Measurements from ENCODE around the gene ATXN1. TPM values are rescaled to one million over a fixed set of nuclear protein-coding genes. Genes with fewer than 3 reads are reported as not detected.
"Not testable (repeated sequence)": the region's sequence is repeated elsewhere in the genome, so short reads cannot be mapped to it uniquely, and the experiment has no call there.

Gene ATXN1
- total and polyA plus RNA-seq, 2 of the 8 experiments (the other 6 are each of a cell fraction or from before 2014, with no cell fraction given) = 1.6 to 4.0 TPM

DNA sequence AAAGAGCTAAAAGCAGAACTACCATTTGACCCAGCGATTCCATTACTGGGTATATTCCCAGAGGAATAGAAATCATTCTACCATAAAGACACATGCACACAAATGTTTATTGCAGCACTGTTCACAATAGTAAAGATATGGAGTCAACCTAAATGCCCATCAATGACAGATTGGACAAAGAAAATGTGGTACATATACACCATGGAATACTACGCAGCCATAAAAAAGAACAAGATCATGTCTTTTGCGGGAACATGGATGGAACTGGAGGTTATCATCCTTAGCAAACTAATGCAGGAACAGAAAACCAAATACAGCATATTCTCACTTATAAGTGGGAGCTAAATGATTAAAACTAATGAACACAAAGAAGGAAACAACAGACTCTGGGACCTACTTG, 23.7 kb upstream of the ATXN1 start:
- H2BK5ac ChIP-seq (ENCODE audit: low read depth, low read length); H3K9ac ChIP-seq (replicated peaks in 1 of 4; ENCODE audit: extremely low read depth in 1 of 4, low read depth in 3 of 4, low read length in 3 of 4); DNase-seq (ENCODE audit: low read depth in 1 of 2, low spot score in 2 of 2); H3K18ac ChIP-seq (ENCODE audit: extremely low read depth, low read length); H4K20me1 ChIP-seq (replicated peaks in 1 of 2; ENCODE audit: control insufficient read depth in 1 of 2, insufficient read depth in 2 of 2, low read length in 2 of 2); H3K4ac ChIP-seq (replicated peaks; ENCODE audit: insufficient read length, low read depth, low read length); H2BK15ac ChIP-seq (ENCODE audit: low read length); H3K27me3 ChIP-seq (replicated peaks in 1 of 4; ENCODE audit: control insufficient read depth in 3 of 4, extremely low read depth in 1 of 4, insufficient read depth in 3 of 4, low read length in 3 of 4); H3K4me3 ChIP-seq (ENCODE audit: extremely low read depth in 1 of 4, insufficient read depth in 2 of 4, low read depth in 3 of 4, low read length in 4 of 4); H3K23ac ChIP-seq (ENCODE audit: insufficient read length); H3K36me3 ChIP-seq (ENCODE audit: control insufficient read depth in 2 of 4, insufficient read depth in 4 of 4, low read length in 3 of 4); H3K79me1 ChIP-seq (ENCODE audit: low read depth, low read length); H2BK120ac ChIP-seq (replicated peaks; ENCODE audit: low read depth, low read length); POLR2A ChIA-PET (ENCODE audit: partially characterized antibody); H2AFZ ChIP-seq (ENCODE audit: low read length); H4K8ac ChIP-seq (ENCODE audit: extremely low read depth, insufficient read depth, low read length); H3K4me2 ChIP-seq (ENCODE audit: insufficient read depth in 1 of 2, low read depth in 2 of 2, low read length in 2 of 2); H4K5ac ChIP-seq (ENCODE audit: insufficient read length, low read depth, low read length); FAIRE-seq; H3K27ac ChIP-seq (ENCODE audit: low read depth, low read length); H3K79me2 ChIP-seq (ENCODE audit: control insufficient read depth in 1 of 2, insufficient read depth in 2 of 2, low read length in 2 of 2); H3K56ac ChIP-seq (replicated peaks; ENCODE audit: insufficient read length, low read depth, low read length); H3K14ac ChIP-seq (ENCODE audit: insufficient read length); H2AK5ac ChIP-seq (ENCODE audit: low read depth, low read length); H2BK20ac ChIP-seq (ENCODE audit: low read length); H3K23me2 ChIP-seq (ENCODE audit: low read depth, low read length); H3K4me1 ChIP-seq (replicated peaks in 1 of 4; ENCODE audit: control insufficient read depth in 3 of 4, insufficient read depth in 4 of 4, low read length in 3 of 4); H4K91ac ChIP-seq (replicated peaks; ENCODE audit: insufficient read length, low read length); H2BK12ac ChIP-seq (ENCODE audit: low read depth, low read length): not testable (repeated sequence)
- peaks cover 13 to 21% of the 10 kb centered on the region in 2 experiments for H3K9me3 ChIP-seq (ENCODE audit: insufficient read depth in 2 of 2, low read depth in 1 of 2, low read length in 1 of 2)
- CTCF ChIA-PET (ENCODE audit: partially characterized antibody) = interaction anchor here (0.5 to 2.8 kb wide), 4 partner anchors 12 to 393 kb away, joined by 3 to 9 read pairs (median 3); no protein-coding TSS in a partner anchor
- WGBS, 2 experiments (ENCODE audit: extremely low coverage in 1 of 2, insufficient coverage in 1 of 2, insufficient read length in 1 of 2, insufficient replicate concordance in 2 of 2, low coverage in 1 of 2, low lambda C conversion rate in 2 of 2, missing lambda C conversion rate in 1 of 2) = 86% methylated on average over 3 of the region's 3 CpGs; no CpG with 5 or more reads in 1 of the 2 experiments
